Activated CD4-positive, alpha-beta memory T cell treated with anti-CD3 and anti-CD28 coated beads for 36 hours (primary cell): Measurements from ENCODE around the gene NTM. TPM values are rescaled to one million over a fixed set of nuclear protein-coding genes. Genes with fewer than 3 reads are reported as not detected.

ENCODE experiments used
- CTCF ChIA-PET: fragments of 350-600 bp; sonication (Branson Sonifier 250); formaldehyde crosslinking; loops from one replicate; lab custom pipeline; 2021; ENCODE audit warnings: antibody characterized with exemption, inconsistent platforms; lab: Charles Lee
- POLR2A ChIA-PET: fragments of 350-600 bp; sonication (Branson Sonifier 250); formaldehyde crosslinking; loops from one replicate; lab custom pipeline; 2021; ENCODE audit warnings: antibody characterized with exemption; lab: Charles Lee
- DNase-seq: peaks from one replicate; pipeline ENCODE4 v3.0.0-alpha.2; 2020
- H3K27ac Mint-ChIP-seq: one replicate; pipeline ENCODE4 v1.8.0; 2021; ENCODE audit warnings: mixed read lengths
- H3K27me3 Mint-ChIP-seq: one replicate; pipeline ENCODE4 v1.8.0; 2021; ENCODE audit warnings: mixed read lengths
- H3K36me3 Mint-ChIP-seq: one replicate; pipeline ENCODE4 v1.8.0; 2021; ENCODE audit warnings: mixed read lengths
- H3K4me1 Mint-ChIP-seq: one replicate; pipeline ENCODE4 v1.8.0; 2021; ENCODE audit warnings: low read depth, mixed read lengths
- H3K4me3 Mint-ChIP-seq: one replicate; pipeline ENCODE4 v1.8.0; 2021; ENCODE audit warnings: mild to moderate bottlenecking, mixed read lengths
- H3K9me3 Mint-ChIP-seq: one replicate; pipeline ENCODE4 v1.8.0; 2021; ENCODE audit warnings: mixed read lengths
- intact Hi-C: fragments of 100-400 bp; cut with micrococcal nuclease; formaldehyde crosslinking; loops from one replicate; pipeline ENCODE4 v1.15.1; 2023
- total RNA-seq, 2 experiments: library from RNA; stranded (reverse); gene quantifications; one replicate each; pipeline ENCODE4 v1.2.3, GENCODE V29; 2021

The NTM gene
- total RNA-seq, 2 experiments from 2014 or later = not detected

GRCh38 chr11:132245403-132246385 is 875.3 kb downstream of the NTM start:
- H3K27ac Mint-ChIP-seq = no peak overlapping the region
- H3K27me3 Mint-ChIP-seq = no peaks in the 10 kb centered on the region
- ChIA-PET CTCF (no interaction called here), POLR2A (no interaction called here)
- intact Hi-C loops = no loop called here
- no peaks in the 10 kb centered on the region for H3K36me3 Mint-ChIP-seq
- H3K4me3 Mint-ChIP-seq = no peak overlapping the region
- H3K9me3 Mint-ChIP-seq = no peaks in the 10 kb centered on the region
- DNase-seq = no peak
- H3K4me1 Mint-ChIP-seq = no peaks in the 10 kb centered on the region

DNA sequence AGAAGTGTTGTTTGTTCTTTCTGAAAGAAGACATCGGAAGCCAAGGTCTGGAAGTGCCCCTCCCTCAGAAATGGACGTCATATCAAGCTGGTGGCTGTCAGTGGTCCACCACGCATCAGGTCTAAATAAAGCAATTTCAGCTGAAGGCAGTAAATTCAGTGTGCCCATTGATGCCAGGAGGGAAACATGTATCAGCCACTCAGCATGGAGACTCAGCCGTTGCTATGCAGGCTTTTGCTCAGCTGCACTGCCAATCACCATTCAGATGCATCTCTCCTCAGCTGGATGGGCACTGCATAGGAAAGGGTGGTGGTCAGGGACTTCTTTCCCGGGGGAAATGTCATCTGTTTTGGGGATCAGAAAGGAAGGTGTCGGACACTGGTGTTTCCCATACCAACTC is 878.2 kb downstream of the NTM start:
- ChIA-PET CTCF (no interaction called here), POLR2A (no interaction called here)
- H3K36me3 Mint-ChIP-seq = no peaks in the 10 kb centered on the region
- no peaks in the 10 kb centered on the region for H3K27me3 Mint-ChIP-seq
- no peak overlapping the region for H3K27ac Mint-ChIP-seq
- H3K4me3 Mint-ChIP-seq = no peak overlapping the region
- H3K4me1 Mint-ChIP-seq = no peaks in the 10 kb centered on the region
- no peaks in the 10 kb centered on the region for H3K9me3 Mint-ChIP-seq
- DNase-seq = no peak
- intact Hi-C loops = no loop called here

GRCh38 chr11:132249256-132249655 is 878.8 kb downstream of the NTM start:
- H3K27ac Mint-ChIP-seq = no peak overlapping the region
- no peaks in the 10 kb centered on the region for H3K4me1 Mint-ChIP-seq
- no peak overlapping the region for H3K4me3 Mint-ChIP-seq
- no peaks in the 10 kb centered on the region for H3K36me3 Mint-ChIP-seq
- DNase-seq = no peak
- intact Hi-C loops = no loop called here
- POLR2A ChIA-PET = no interaction called here
- no peaks in the 10 kb centered on the region for H3K27me3 Mint-ChIP-seq
- H3K9me3 Mint-ChIP-seq = no peaks in the 10 kb centered on the region
- CTCF ChIA-PET = no interaction called here

DNA sequence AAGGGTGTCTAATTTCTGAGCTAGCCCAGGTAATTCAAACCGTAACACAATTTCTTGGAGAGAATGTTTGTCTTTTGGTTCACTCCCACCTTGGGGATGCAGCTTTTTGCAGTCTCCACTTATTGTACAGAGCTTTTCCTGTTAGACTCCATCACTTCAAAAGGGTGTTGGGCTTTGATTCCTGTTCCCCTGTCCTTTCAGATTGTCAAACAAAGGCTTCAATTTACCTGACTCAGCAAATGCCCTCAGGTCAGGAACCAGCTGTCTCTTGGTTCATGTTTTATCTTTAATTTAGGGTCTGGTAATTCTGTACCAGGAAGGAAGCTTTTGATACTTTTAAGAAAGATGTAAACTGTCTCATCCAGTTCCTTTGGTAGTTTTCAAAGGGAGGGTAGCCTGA is 880.6 kb downstream of the NTM start:
- Mint-ChIP-seq H3K4me3 (no peak overlapping the region), H3K9me3 (no peaks in the 10 kb centered on the region), H3K27ac (no peak overlapping the region), H3K4me1 (no peaks in the 10 kb centered on the region), H3K27me3 (no peaks in the 10 kb centered on the region), H3K36me3 (no peaks in the 10 kb centered on the region)
- ChIA-PET POLR2A (no interaction called here), CTCF (no interaction called here)
- DNase-seq = no peak
- intact Hi-C loops = no loop called here

DNA sequence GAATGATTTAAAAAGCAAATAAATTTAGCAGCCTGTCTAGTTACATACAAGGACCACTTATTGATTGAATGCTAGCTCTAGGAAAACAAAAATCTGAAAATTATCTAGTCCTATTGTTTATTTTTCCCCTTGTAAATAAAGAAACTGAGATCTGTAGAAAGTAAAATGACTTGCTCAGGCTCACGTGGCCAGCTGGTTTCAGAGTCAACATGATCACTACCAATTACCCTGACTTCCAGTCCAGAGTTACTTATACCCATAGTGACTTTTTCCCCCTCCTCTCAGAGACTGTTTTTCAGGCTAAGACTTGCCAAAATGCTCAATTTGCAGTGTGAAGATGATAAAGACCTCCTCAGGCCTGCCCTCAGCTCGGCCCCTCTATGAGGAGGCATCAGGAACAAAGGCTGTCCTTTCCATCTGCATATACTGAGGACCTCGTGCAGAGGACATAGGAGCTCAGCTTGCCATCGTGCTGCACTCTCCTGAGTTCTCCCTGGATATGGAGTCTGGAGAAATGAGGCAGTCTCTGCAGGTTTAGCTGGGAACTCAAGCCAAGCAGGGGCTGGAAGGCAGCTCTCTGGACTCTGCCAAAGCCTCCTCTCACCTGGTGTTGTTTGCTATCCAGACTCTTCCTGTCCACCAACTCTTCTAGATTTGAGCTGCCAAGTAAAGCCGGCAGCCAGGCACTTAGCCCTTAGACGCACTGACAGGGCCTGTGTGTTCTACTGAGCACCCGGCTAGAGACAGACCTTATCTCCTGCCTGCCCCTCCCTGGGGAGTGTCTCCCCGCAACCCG is 883.3 kb downstream of the NTM start:
- H3K4me3 Mint-ChIP-seq = no peak overlapping the region
- H3K27ac Mint-ChIP-seq = no peak overlapping the region
- POLR2A ChIA-PET = no interaction called here
- H3K4me1 Mint-ChIP-seq = no peaks in the 10 kb centered on the region
- DNase-seq = no peak
- CTCF ChIA-PET = no interaction called here
- no peaks in the 10 kb centered on the region for H3K27me3 Mint-ChIP-seq
- H3K36me3 Mint-ChIP-seq = no peaks in the 10 kb centered on the region
- intact Hi-C loops = no loop called here
- no peaks in the 10 kb centered on the region for H3K9me3 Mint-ChIP-seq

DNA sequence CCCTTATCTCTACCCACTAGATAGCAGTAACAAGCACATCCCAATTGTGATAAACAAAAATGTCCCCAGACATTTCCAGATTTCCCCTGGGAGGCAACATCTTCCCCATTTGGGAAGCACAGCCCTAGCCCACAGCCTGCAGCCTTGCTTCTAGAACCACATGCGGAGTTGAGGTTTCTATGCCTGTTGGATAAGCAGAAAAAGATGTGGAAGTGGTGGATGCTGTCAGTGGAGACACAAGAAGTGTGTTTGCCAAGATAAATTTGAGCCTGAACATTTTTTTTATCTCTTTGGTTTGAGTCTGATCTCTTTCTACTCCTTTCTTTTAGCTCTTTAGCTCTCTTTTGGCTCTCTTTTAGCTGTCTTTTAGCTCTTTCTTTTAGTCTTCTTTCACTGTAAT is 884.5 kb downstream of the NTM start:
- H3K9me3 Mint-ChIP-seq = no peaks in the 10 kb centered on the region
- intact Hi-C loops = no loop called here
- DNase-seq = no peak

GRCh38 chr11:132256528-132257279 is 886.3 kb downstream of the NTM start:
- Mint-ChIP-seq H3K4me1 (no peaks in the 10 kb centered on the region), H3K4me3 (no peak overlapping the region), H3K27me3 (no peaks in the 10 kb centered on the region), H3K27ac (no peak overlapping the region), H3K9me3 (no peaks in the 10 kb centered on the region), H3K36me3 (no peaks in the 10 kb centered on the region)
- ChIA-PET CTCF (no interaction called here), POLR2A (no interaction called here)
- DNase-seq = no peak
- intact Hi-C loops = no loop called here

More for the DNA sequence above, 884.5 kb downstream of the NTM start:
- ChIA-PET CTCF (no interaction called here), POLR2A (no interaction called here)
- no peak overlapping the region for H3K4me3 Mint-ChIP-seq
- no peaks in the 10 kb centered on the region for H3K36me3 Mint-ChIP-seq
- no peak overlapping the region for H3K27ac Mint-ChIP-seq
- H3K27me3 Mint-ChIP-seq = no peaks in the 10 kb centered on the region
- H3K4me1 Mint-ChIP-seq = no peaks in the 10 kb centered on the region

DNA sequence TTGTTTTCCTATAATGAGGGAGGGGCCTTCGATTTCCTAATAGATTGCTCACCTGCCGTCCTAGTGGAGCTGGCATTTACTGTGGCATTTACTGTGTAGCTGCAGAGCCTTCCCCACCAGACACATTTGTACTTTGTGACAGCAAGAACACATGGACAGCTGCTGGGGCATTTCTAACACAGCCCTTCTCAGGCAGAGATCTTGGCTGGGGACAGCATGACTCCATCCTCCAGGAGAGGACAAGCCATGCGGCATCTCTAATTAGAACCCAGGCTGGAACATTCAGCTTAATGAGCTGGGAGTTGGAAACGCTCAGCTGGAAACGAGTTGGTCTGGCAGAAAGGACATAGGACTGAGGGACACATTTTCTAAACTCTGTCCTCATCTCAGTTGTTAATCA is 887.5 kb downstream of the NTM start:
- H3K27ac Mint-ChIP-seq = no peak overlapping the region
- intact Hi-C loops = no loop called here
- ChIA-PET CTCF (no interaction called here), POLR2A (no interaction called here)
- H3K27me3 Mint-ChIP-seq = no peaks in the 10 kb centered on the region
- no peak for DNase-seq
- no peaks in the 10 kb centered on the region for H3K4me1 Mint-ChIP-seq
- H3K4me3 Mint-ChIP-seq = no peak overlapping the region
- no peaks in the 10 kb centered on the region for H3K36me3 Mint-ChIP-seq
- H3K9me3 Mint-ChIP-seq = no peaks in the 10 kb centered on the region

GRCh38 chr11:132258875-132259274 is 888.5 kb downstream of the NTM start:
- DNase-seq = no peak
- CTCF ChIA-PET = no interaction called here
- intact Hi-C loops = no loop called here
- Mint-ChIP-seq H3K27ac (no peak overlapping the region), H3K36me3 (no peaks in the 10 kb centered on the region), H3K4me1 (no peaks in the 10 kb centered on the region), H3K9me3 (no peaks in the 10 kb centered on the region), H3K4me3 (no peak overlapping the region), H3K27me3 (no peaks in the 10 kb centered on the region)
- POLR2A ChIA-PET = no interaction called here

DNA sequence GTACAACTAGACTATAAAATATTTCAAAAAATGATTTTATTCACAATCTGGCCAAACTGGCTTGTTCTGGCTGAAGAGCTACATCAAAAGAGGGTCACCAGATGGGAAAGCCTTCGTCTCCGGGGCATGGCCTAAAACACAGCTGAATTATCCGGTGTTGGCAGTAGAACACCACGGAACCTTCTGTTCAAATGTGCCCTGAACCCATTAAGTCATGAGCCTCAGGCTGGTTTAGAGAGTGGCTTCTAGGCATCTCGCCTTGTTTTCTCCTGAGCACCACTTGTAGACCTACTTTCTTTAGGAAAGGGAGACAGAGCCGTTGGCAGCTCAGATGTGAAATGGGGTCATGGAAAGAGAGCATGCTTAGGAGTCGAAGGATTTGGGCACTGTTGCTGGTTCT is 890.2 kb downstream of the NTM start:
- H3K27ac Mint-ChIP-seq = no peak overlapping the region
- POLR2A ChIA-PET = no interaction called here

GRCh38 chr11:132263241-132263640 is 892.8 kb downstream of the NTM start:
- no peak overlapping the region for H3K4me3 Mint-ChIP-seq
- intact Hi-C loops = no loop called here
- no peaks in the 10 kb centered on the region for H3K9me3 Mint-ChIP-seq
- H3K4me1 Mint-ChIP-seq = no peaks in the 10 kb centered on the region
- H3K27ac Mint-ChIP-seq = no peak overlapping the region
- no peaks in the 10 kb centered on the region for H3K36me3 Mint-ChIP-seq
- no peak for DNase-seq
- H3K27me3 Mint-ChIP-seq = no peaks in the 10 kb centered on the region
- CTCF ChIA-PET = no interaction called here
- POLR2A ChIA-PET = no interaction called here

More for the DNA sequence above, 890.2 kb downstream of the NTM start:
- Mint-ChIP-seq H3K4me3 (no peak overlapping the region), H3K27me3 (no peaks in the 10 kb centered on the region), H3K4me1 (no peaks in the 10 kb centered on the region), H3K36me3 (no peaks in the 10 kb centered on the region), H3K9me3 (no peaks in the 10 kb centered on the region)
- DNase-seq = no peak
- CTCF ChIA-PET = no interaction called here
- intact Hi-C loops = no loop called here

DNA sequence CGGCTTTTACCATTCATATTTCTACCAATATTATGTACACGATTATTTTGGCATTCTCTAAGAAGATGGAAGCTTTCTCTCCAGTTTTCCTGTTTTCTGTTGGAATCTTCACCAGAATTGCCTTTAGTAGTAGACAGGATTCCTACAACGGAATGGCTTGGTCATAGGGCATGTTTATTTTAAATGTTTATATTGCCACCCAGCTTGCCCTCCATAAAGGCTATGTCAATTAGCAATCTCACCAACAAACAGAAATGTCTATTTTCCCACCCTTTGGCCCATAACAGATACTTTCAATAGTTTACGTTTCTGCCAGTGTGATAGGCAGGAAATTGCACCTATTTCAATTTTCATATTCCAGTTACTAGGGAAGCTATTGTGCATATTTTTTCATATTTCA is 893.5 kb downstream of the NTM start:
- CTCF ChIA-PET = no interaction called here
- Mint-ChIP-seq H3K27me3 (no peaks in the 10 kb centered on the region), H3K36me3 (no peaks in the 10 kb centered on the region), H3K9me3 (no peaks in the 10 kb centered on the region), H3K4me3 (no peak overlapping the region), H3K27ac (no peak overlapping the region), H3K4me1 (no peaks in the 10 kb centered on the region)
- intact Hi-C loops = no loop called here
- POLR2A ChIA-PET = no interaction called here
- no peak for DNase-seq
